Memory B cell (primary cell): ENCODE results near the gene ACTN1.

ENCODE experiments used
- ATAC-seq: fragments of 150-1000 bp; cut with Tn5 transposase; 2 replicates; pipeline ENCODE4 v1.10.0; 2021; ENCODE audit warnings: low read depth, mild to moderate bottlenecking, moderate library complexity
- DNase-seq, 2 donors: peaks; one replicate each; pipeline ENCODE4 v3.0.0; 2022; ENCODE audit warnings: low spot score in 2 of 2
- H3K27ac Mint-ChIP-seq: one replicate; pipeline ENCODE4 v1.8.0; 2022; ENCODE audit warnings: mild to moderate bottlenecking, moderate library complexity, mixed read lengths
- H3K27me3 Mint-ChIP-seq: one replicate; pipeline ENCODE4 v1.8.0; 2022; ENCODE audit warnings: mixed read lengths
- H3K36me3 Mint-ChIP-seq: one replicate; pipeline ENCODE4 v1.8.0; 2022; ENCODE audit warnings: mild to moderate bottlenecking, mixed read lengths
- H3K4me1 Mint-ChIP-seq: one replicate; pipeline ENCODE4 v1.8.0; 2022; ENCODE audit warnings: mixed read lengths
- H3K4me3 Mint-ChIP-seq: one replicate; pipeline ENCODE4 v1.8.0; 2022; ENCODE audit warnings: mild to moderate bottlenecking, moderate library complexity, mixed read lengths
- H3K9me3 Mint-ChIP-seq: one replicate; pipeline ENCODE4 v1.8.0; 2022; ENCODE audit warnings: mixed read lengths

ACTN1 gene

DNA sequence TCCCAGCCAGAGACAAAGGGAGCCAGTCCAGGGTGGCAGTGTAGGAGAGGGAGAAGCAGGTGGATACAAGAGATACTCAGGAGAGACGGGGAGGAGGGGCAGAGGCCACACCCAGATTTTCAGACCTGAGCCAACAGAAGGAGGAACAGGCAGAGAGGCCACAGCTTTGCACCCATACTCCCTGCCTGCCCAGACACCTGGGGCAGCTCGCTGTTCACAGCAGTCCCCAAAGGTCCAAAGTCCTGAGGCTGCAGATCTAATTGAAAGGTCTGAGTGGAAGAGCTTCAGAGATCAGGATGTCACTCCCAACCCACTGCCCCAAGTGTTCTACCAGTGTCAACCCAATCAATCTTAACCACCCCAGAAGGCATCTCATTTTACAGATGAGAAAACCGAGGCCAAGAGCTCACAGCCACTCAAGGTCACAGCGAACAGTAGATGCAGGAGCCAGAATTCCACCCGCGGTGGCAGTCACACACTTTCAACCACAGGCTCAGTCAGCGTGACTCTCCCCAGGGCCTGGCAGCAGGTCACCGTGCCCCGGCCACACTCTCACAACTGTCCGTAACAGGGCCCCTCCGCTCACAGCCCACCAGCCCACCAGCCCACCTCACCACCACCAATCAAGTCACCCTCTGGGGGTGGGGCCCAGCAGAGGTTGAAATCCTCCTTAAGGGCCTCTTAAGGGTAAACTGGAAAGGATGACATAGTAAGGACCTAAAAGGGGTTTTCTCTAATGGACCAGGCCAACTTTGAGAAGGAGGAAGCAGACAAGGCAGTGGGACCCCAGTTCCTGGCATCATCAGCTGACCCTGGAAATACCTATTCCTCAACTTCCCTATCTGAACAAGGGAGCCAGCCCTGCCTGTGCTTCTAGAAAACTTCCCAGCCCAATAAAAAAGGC is 33.3 kb downstream of the ACTN1 start:
- no peak overlapping the region for H3K4me3 Mint-ChIP-seq
- no peak for ATAC-seq
- peaks cover 14% of the 10 kb centered on the region for H3K27me3 Mint-ChIP-seq
- H3K9me3 Mint-ChIP-seq: no peaks in the 10 kb centered on the region
- H3K36me3 Mint-ChIP-seq: no peaks in the 10 kb centered on the region
- H3K27ac Mint-ChIP-seq: no peak overlapping the region
- DNase-seq: no peak
- peaks cover 3% of the 10 kb centered on the region for H3K4me1 Mint-ChIP-seq

DNA sequence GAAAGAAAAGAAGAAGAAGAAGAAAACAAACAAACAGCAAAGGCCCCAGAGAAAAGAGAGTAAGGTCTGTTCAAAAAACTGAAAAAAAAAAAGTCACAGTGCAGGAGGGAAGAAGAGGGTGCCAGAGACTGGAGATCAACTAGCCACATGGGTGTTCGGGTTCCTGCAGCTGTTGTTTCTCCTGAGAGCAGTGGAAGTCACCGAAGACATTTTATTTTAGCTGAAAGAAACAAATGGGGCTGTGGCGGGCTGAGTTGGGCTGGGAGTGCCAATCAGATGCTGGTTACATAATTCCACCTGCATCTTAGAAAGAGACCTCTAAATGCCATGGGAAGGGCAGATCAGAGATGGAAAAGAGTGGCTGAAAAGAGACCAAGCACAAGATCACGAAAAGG is 33.9 kb downstream of the ACTN1 start:
- no peaks in the 10 kb centered on the region for H3K9me3 Mint-ChIP-seq
- DNase-seq (no peak), ATAC-seq (no peak)
- H3K4me1 Mint-ChIP-seq: peaks cover 3% of the 10 kb centered on the region
- no peaks in the 10 kb centered on the region for H3K36me3 Mint-ChIP-seq
- H3K27ac Mint-ChIP-seq: no peak overlapping the region
- peaks cover 14% of the 10 kb centered on the region for H3K27me3 Mint-ChIP-seq
- no peak overlapping the region for H3K4me3 Mint-ChIP-seq

DNA sequence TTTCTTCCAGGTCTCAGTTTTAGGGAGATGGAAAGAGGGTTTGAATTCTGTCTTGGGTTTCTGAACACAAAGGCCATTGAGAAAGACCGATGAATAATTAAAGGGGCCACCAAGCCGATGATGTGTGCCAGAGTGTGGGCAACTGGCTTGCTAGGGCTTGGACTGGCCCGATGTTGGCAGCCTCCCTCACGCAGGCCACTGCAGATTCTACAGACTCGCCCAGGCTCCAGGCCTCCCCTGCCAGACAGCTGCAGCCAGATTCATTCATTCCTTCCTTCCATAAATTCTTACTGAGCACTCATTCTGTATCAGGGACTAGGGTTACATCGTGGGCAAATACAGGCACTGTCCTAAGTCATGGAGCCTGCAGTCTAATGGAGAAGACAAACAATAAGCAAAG is 34.9 kb downstream of the ACTN1 start:
- Mint-ChIP-seq H3K27ac (no peak overlapping the region), H3K4me3 (no peak overlapping the region), H3K27me3 (peaks cover 11% of the 10 kb centered on the region), H3K9me3 (no peaks in the 10 kb centered on the region), H3K4me1 (peaks cover 3% of the 10 kb centered on the region), H3K36me3 (no peaks in the 10 kb centered on the region)
- DNase-seq: no peak
- ATAC-seq: no peak

DNA sequence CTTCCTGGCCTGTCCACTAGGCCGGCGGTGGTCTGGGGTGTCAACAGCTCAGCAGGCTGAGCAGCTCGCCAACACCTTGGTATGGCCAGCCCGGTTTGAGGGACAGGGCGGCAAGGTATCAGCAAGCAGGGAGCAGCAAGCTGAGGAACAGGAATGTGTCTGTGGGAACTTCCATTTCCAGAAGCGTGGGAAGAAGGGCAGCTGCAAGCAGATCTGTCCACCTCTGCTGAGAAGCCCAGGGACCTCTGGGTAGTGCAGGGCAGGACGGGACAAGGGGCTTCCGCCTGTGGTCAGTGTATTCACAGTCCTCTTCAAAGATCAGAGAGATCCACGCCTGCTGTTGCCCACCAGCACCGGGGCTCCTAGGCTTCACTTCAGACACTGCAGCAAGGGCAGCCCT is 36.0 kb downstream of the ACTN1 start:
- DNase-seq (no peak), ATAC-seq (no peak)
- H3K4me1 Mint-ChIP-seq: peaks cover 3% of the 10 kb centered on the region
- H3K36me3 Mint-ChIP-seq: no peaks in the 10 kb centered on the region
- no peak overlapping the region for H3K4me3 Mint-ChIP-seq
- no peaks in the 10 kb centered on the region for H3K9me3 Mint-ChIP-seq
- H3K27me3 Mint-ChIP-seq: peaks cover 11% of the 10 kb centered on the region
- H3K27ac Mint-ChIP-seq: no peak overlapping the region

DNA sequence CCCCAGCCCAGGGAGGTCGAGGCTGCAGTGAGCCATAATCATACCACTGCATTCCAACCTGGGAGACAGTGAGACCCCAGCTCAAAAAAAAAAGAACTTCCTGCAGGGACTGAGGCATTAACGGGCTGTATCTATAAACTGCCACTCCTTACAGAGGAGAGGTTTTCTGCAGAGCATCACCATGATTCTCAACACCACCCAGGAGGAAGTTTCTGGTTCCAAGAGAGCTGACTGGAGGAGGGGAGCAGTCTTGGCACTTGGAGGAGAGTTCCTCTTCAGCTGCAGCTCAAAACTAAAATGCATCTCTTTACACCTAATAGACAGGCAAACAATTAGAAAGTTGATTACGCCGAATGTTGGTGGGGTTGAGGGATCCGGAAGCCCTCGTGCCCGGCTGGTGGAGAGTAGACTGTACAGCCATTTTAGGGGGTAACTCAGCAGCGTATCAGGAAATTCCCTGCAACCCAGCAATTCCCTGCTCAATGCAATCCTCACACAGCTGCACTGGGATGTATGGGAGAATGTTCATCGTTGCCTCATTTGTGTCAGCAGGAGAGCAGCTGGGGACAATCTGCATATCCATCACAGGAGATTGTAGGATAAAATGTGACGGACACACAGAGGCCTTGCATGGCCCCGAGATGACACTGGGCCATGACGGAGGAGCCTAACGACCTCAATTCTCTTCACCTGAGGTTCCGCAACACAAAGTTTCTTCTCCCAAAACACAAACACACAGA is 36.6 kb downstream of the ACTN1 start:
- Mint-ChIP-seq H3K9me3 (no peaks in the 10 kb centered on the region), H3K36me3 (no peaks in the 10 kb centered on the region), H3K4me1 (no peaks in the 10 kb centered on the region), H3K27ac (no peak overlapping the region), H3K27me3 (peaks cover 11% of the 10 kb centered on the region), H3K4me3 (no peak overlapping the region)
- no peak for DNase-seq
- no peak for ATAC-seq

DNA sequence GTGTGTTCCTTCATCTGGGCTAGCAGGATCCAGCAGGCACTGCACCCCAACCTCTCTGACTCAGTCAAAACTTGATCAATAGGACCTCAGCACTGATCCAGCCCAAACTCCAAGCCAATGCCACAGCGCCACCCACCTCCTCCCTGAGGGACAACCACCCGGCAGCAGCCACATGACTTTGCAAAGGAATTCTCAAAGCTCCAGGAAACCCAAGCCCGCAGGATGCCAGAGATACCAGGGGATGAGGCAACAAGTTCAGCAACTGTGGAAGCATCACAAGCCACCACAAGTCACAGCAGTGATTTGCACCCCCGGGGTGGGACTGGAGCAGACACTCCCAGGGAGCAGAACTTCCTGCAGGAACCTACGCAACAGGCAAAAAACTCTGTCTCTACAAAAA is 37.3 kb downstream of the ACTN1 start:
- no peak overlapping the region for H3K27ac Mint-ChIP-seq
- ATAC-seq: no peak
- no peaks in the 10 kb centered on the region for H3K36me3 Mint-ChIP-seq
- no peak overlapping the region for H3K4me3 Mint-ChIP-seq
- no peaks in the 10 kb centered on the region for H3K4me1 Mint-ChIP-seq
- peaks cover 11% of the 10 kb centered on the region for H3K27me3 Mint-ChIP-seq
- no peaks in the 10 kb centered on the region for H3K9me3 Mint-ChIP-seq
- no peak for DNase-seq

DNA sequence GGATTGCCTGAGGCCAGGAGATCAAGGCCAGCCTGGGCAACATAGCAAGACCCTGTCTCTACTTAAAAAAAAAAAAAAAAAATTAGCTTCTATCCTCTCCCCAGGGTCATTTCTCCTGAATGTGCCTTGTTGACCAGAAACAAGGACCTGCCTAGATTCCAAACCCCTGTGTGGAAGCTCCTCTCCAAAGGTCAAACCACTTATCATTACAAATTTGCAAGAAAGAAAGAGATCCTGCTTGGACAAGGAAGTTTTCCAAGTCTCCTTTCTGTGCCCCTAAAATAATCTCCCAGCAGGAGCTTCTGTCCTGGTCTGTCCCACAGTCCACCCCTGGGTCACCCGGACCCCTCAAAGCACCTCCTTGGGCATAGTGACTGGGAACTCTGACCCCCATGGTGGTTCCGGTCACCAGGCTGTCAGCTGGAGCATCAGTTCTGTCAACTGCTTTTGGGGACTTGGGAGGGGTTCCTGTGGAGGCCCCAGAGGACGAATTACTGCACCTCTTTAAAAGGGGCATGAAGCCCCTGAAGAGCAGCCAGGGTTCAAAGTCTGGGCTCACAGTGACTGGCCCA is 38.4 kb downstream of the ACTN1 start:
- ATAC-seq (no peak), DNase-seq (no peak)
- no peaks in the 10 kb centered on the region for H3K4me1 Mint-ChIP-seq
- H3K4me3 Mint-ChIP-seq: no peak overlapping the region
- H3K36me3 Mint-ChIP-seq: no peaks in the 10 kb centered on the region
- H3K27ac Mint-ChIP-seq: no peak overlapping the region
- no peaks in the 10 kb centered on the region for H3K9me3 Mint-ChIP-seq
- H3K27me3 Mint-ChIP-seq: peaks cover 11% of the 10 kb centered on the region

DNA sequence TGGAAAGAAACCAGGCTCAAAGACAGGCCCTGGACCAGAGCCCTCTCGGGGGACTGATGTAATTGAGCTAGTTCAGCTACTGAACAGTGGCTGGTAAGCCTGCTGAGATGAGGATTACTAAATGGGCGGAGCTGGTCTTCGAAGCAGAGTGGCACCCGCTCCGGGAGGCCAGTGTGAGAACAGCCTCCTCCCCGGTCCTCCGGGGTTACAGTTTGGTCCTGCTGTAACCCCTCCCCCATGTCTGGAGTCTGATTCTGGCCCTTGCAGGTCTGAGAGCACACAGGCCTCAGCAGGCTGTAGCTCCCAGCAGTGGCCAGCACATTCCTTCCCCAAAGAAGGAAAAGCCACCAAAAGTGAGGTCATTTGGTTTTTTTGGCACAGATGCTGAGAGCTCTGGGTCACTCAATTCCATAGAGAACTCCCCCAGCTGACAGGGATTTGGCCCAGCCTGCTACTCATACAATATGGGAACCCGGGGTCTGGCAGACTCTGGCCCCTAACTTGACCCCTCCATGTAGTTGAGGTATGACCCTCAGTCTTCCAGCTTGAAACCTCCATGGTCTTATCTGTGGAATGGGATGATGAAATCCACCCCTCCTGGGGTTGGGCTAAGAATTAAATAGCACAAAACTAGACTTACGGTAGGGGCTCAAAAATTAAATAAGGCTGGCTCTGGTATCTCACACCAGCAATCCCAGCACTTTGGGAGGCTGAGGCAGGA is 39.0 kb downstream of the ACTN1 start:
- H3K27me3 Mint-ChIP-seq: peaks cover 11% of the 10 kb centered on the region
- H3K36me3 Mint-ChIP-seq: no peaks in the 10 kb centered on the region
- no peaks in the 10 kb centered on the region for H3K4me1 Mint-ChIP-seq
- ATAC-seq: no peak
- H3K27ac Mint-ChIP-seq: no peak overlapping the region
- H3K4me3 Mint-ChIP-seq: no peak overlapping the region
- DNase-seq: no peak
- no peaks in the 10 kb centered on the region for H3K9me3 Mint-ChIP-seq

DNA sequence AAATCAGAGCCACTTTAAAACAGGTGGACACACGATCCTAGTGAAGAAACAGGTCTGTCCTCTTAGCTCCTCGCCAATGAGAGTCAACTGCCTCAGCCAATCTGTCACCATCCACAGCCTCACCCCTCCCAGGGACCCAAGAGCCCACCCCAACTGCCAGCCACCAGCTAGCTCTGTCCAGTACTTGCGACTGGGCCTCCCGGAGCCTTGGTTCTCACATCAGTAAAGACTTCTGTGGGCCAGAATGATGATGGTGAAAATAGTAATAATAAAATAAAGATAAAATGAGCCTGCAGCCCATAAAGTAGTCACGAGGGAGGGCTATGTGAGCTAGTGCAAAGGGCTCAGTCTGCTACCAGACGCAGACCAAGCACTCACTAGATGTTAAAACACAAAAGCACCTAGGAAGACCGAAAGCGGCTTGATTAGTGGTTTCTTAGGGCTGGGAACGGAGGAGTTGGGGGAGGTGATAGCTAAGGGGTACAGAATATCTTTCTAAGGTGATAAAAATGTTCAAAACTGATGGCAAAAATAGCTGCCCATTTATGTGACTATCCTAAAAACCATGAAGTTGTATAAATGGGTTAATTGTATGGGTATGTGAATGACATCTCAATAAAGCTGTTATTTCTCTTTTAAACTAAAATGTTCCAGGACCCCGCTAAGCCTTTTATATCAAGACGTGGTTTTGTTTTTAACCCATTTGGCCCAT is 39.8 kb downstream of the ACTN1 start:
- peaks cover 9% of the 10 kb centered on the region for H3K27me3 Mint-ChIP-seq
- no peaks in the 10 kb centered on the region for H3K9me3 Mint-ChIP-seq
- no peaks in the 10 kb centered on the region for H3K36me3 Mint-ChIP-seq
- no peak overlapping the region for H3K4me3 Mint-ChIP-seq
- DNase-seq: no peak
- H3K27ac Mint-ChIP-seq: no peak overlapping the region
- H3K4me1 Mint-ChIP-seq: no peaks in the 10 kb centered on the region
- ATAC-seq: no peak

DNA sequence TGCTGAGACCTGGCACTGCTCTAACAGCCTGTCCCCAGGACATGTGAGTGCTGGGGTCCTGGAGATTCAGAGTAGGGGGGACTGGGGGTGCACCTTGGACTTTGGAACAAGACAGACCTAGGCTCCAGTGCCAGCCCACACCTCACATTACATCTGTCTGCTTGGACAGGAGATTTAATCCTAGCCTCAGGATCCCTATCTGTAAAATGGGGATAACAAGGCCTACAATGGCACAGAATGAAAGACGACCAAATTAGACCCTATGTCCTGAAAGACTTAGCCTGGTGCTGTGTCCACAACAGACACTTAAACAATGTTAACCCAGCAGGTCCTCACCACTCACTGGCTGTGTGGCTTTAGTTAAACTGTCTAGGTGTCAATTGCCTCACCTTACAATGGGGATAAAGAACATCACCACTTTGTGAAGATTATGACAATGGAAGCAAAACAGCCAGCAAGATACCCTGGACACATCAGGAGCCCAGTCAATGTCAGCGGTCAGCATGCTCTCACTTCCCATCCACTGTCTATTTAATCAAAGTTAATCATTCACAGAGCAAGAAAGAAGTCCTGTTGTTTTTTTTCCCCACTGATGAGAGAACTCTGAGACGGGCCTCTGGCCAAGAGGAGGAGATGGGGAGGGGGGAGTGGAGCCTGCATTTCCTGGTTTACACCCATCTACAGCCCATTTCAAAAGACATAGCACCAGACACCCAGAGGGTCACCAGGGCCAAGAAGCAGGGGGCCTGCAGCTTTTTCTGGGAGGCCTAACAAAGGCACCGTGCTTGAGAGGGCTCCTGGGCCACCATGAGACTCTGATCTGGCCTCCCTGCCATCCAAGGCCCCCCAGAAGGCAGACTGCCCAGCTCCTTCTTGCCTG is 40.6 kb downstream of the ACTN1 start:
- H3K4me3 Mint-ChIP-seq: no peak overlapping the region
- H3K27me3 Mint-ChIP-seq: peaks cover 8% of the 10 kb centered on the region
- no peaks in the 10 kb centered on the region for H3K9me3 Mint-ChIP-seq
- DNase-seq (no peak), ATAC-seq (no peak)
- no peaks in the 10 kb centered on the region for H3K4me1 Mint-ChIP-seq
- no peak overlapping the region for H3K27ac Mint-ChIP-seq
- no peaks in the 10 kb centered on the region for H3K36me3 Mint-ChIP-seq

DNA sequence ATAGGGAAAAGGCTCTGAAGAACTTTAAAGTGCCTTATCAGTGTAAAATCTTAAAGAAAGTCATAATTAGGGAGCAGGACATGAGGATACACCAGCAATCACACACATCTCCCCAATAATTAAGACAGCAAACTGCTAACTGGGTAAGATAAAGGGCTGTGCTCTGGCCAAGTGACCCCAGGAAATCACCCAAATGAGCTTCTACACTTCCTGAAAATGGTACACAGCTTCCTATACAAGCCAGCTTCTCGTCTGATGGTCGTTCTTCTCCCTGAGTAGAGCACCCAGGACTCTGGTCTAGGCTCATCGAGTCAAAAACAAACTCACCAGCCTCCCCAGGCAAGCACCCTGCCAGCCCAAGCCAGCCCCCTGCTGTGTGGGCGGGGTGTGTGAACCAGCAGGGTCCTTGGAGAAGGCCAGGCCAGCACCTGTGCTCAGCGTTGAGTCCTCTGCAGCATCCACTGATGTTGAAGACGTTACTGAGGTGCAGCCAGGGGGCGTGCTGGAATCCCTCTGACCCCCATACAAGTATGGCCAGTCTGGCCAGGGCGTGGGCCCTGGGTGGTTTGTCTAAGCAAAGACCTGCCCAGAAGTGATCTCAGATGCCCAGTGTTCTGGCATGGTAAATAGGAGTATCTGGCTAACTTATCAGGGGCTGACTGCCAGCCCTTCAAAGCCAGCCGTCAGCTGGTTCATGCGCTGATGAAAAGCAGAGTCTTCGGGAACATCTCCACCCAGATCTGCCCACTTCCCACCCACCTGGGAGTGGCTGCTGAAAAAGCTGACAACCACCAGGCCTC is 41.4 kb downstream of the ACTN1 start:
- H3K4me1 Mint-ChIP-seq: no peaks in the 10 kb centered on the region
- no peak for DNase-seq

DNA sequence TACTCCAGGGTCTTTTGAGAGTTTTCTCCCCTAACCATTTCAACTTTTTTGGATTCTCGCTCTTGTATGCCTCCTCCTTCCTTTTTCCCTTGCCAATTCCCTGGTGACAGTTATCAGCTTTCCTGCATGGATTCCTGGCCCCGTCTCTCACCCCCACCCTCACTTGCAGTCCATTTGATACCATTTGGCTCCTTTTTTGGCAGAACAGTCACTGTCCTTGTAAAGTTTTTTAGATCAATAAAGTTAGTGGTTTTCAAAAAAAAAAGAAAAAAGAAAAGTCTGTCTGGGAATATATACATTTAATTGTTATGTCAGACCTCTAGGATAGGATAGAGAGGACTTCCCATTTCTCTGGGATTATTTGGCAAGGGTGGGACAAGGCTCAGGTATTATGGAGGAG is 42.1 kb downstream of the ACTN1 start:
- no peak for ATAC-seq
- H3K4me1 Mint-ChIP-seq: no peaks in the 10 kb centered on the region
- H3K9me3 Mint-ChIP-seq: no peaks in the 10 kb centered on the region
- no peak overlapping the region for H3K4me3 Mint-ChIP-seq
- no peaks in the 10 kb centered on the region for H3K36me3 Mint-ChIP-seq
- DNase-seq: no peak
- peaks cover 4% of the 10 kb centered on the region for H3K27me3 Mint-ChIP-seq
- H3K27ac Mint-ChIP-seq: no peak overlapping the region

More for the DNA sequence above, 41.4 kb downstream of the ACTN1 start:
- no peak overlapping the region for H3K27ac Mint-ChIP-seq
- no peak for ATAC-seq
- peaks cover 7% of the 10 kb centered on the region for H3K27me3 Mint-ChIP-seq
- H3K36me3 Mint-ChIP-seq: no peaks in the 10 kb centered on the region
- H3K4me3 Mint-ChIP-seq: no peak overlapping the region
- H3K9me3 Mint-ChIP-seq: no peaks in the 10 kb centered on the region
